ENCODE data around the gene TEX12.
"Not testable (repeated sequence)": the region's sequence is repeated elsewhere in the genome, so short reads cannot be mapped to it uniquely, and the experiment has no call there.

The TEX12 gene

GRCh38 chr11:112156153-112156955 is 10.8 kb upstream of the TEX12 start:
- no peak overlapping the region for H3K4me3 ChIP-seq (ENCODE audit: low read length)
- no peak overlapping the region for H3K27ac ChIP-seq (ENCODE audit: low read depth, low read length)
- H3K9ac ChIP-seq (ENCODE audit: low read depth, low read length), result no peak overlapping the region
- no peaks in the 10 kb centered on the region for H3K4me1 ChIP-seq (ENCODE audit: insufficient read depth, low read length)
- H3K27me3 ChIP-seq (ENCODE audit: insufficient read depth, low read length), result no peaks in the 10 kb centered on the region
- no peaks in the 10 kb centered on the region for H3K9me3 ChIP-seq (ENCODE audit: insufficient read depth, low read depth, low read length)
- H3K36me3 ChIP-seq (ENCODE audit: insufficient read depth, low read length), result no peaks in the 10 kb centered on the region
- 97% methylated on average over 4 of the region's 5 CpGs for WGBS

- H3K36me3 ChIP-seq (ENCODE audit: insufficient read depth, low read length), result no peaks in the 10 kb centered on the region
- H3K27me3 ChIP-seq (ENCODE audit: insufficient read depth, low read length), result no peaks in the 10 kb centered on the region
- H3K4me1 ChIP-seq (ENCODE audit: insufficient read depth, low read length), result no peaks in the 10 kb centered on the region
- H3K9me3 ChIP-seq (ENCODE audit: insufficient read depth, low read depth, low read length), result no peaks in the 10 kb centered on the region
- 91% methylated on average over 4 of the region's 4 CpGs for WGBS
- H3K9ac ChIP-seq (ENCODE audit: low read depth, low read length), result no peak overlapping the region
- H3K27ac ChIP-seq (ENCODE audit: low read depth, low read length), result no peak overlapping the region
- H3K4me3 ChIP-seq (ENCODE audit: low read length), result no peak overlapping the region
Measured at GRCh38 chr11:112156956-112157766, 10.0 kb upstream of the TEX12 start.

- H3K4me1 ChIP-seq (ENCODE audit: insufficient read depth, low read length), result peaks cover 7% of the 10 kb centered on the region; the same call in 1 of the 2 replicates
- 89% methylated on average over 6 of the region's 7 CpGs for whole genome bisulfite sequencing
- no peak overlapping the region for H3K9ac ChIP-seq (ENCODE audit: low read depth, low read length)
- no peaks in the 10 kb centered on the region for H3K9me3 ChIP-seq (ENCODE audit: insufficient read depth, low read depth, low read length)
- no peak overlapping the region for H3K27ac ChIP-seq (ENCODE audit: low read depth, low read length)
- H3K27me3 ChIP-seq (ENCODE audit: insufficient read depth, low read length), result no peaks in the 10 kb centered on the region
- no peak overlapping the region for H3K4me3 ChIP-seq (ENCODE audit: low read length)
- H3K36me3 ChIP-seq (ENCODE audit: insufficient read depth, low read length), result no peaks in the 10 kb centered on the region
Measured at GRCh38 chr11:112159098-112160065, 7.8 kb upstream of the TEX12 start.

- Histone ChIP-seq H3K9ac (ENCODE audit: low read depth, low read length) (no peak overlapping the region), H3K9me3 (ENCODE audit: insufficient read depth, low read depth, low read length) (no peaks in the 10 kb centered on the region), H3K27ac (ENCODE audit: low read depth, low read length) (no peak overlapping the region), H3K27me3 (ENCODE audit: insufficient read depth, low read length) (no peaks in the 10 kb centered on the region), H3K4me3 (ENCODE audit: low read length) (no peak overlapping the region), H3K4me1 (ENCODE audit: insufficient read depth, low read length) (peaks cover 7% of the 10 kb centered on the region; the same call in 1 of the 2 replicates), H3K36me3 (ENCODE audit: insufficient read depth, low read length) (no peaks in the 10 kb centered on the region)
- WGBS, result 51% methylated on average over 1 of the region's 2 CpGs
Measured at GRCh38 chr11:112160091-112160848, 6.9 kb upstream of the TEX12 start.

- H3K36me3 ChIP-seq (ENCODE audit: insufficient read depth, low read length), result no peaks in the 10 kb centered on the region
- peaks cover 7% of the 10 kb centered on the region; the same call in 1 of the 2 replicates for H3K4me1 ChIP-seq (ENCODE audit: insufficient read depth, low read length)
- H3K9ac ChIP-seq (ENCODE audit: low read depth, low read length), result no peak overlapping the region
- H3K27ac ChIP-seq (ENCODE audit: low read depth, low read length), result no peak overlapping the region
- H3K27me3 ChIP-seq (ENCODE audit: insufficient read depth, low read length), result no peaks in the 10 kb centered on the region
- no CpG with 5 or more reads among the region's 1 CpG for WGBS
- H3K4me3 ChIP-seq (ENCODE audit: low read length), result no peak overlapping the region
- no peaks in the 10 kb centered on the region for H3K9me3 ChIP-seq (ENCODE audit: insufficient read depth, low read depth, low read length)
Measured at GRCh38 chr11:112161012-112161411, 6.2 kb upstream of the TEX12 start.

- H3K27ac ChIP-seq (ENCODE audit: low read depth, low read length); H3K4me1 ChIP-seq (ENCODE audit: insufficient read depth, low read length); H3K27me3 ChIP-seq (ENCODE audit: insufficient read depth, low read length); H3K4me3 ChIP-seq (ENCODE audit: low read length); H3K36me3 ChIP-seq (ENCODE audit: insufficient read depth, low read length); H3K9me3 ChIP-seq (ENCODE audit: insufficient read depth, low read depth, low read length); H3K9ac ChIP-seq (ENCODE audit: low read depth, low read length): not testable (repeated sequence)
- 100% methylated on average over 1 of the region's 1 CpG for WGBS
Measured at GRCh38 chr11:112162200-112162599, 5.0 kb upstream of the TEX12 start.

GRCh38 chr11:112162761-112163546 is 4.2 kb upstream of the TEX12 start:
- peaks cover 7% of the 10 kb centered on the region for H3K4me1 ChIP-seq (ENCODE audit: insufficient read depth, low read length)
- no peaks in the 10 kb centered on the region for H3K9me3 ChIP-seq (ENCODE audit: insufficient read depth, low read depth, low read length)
- no peaks in the 10 kb centered on the region for H3K27me3 ChIP-seq (ENCODE audit: insufficient read depth, low read length)
- H3K36me3 ChIP-seq (ENCODE audit: insufficient read depth, low read length), result no peaks in the 10 kb centered on the region
- no peak overlapping the region for H3K27ac ChIP-seq (ENCODE audit: low read depth, low read length)
- WGBS, result 95% methylated on average over 6 of the region's 6 CpGs
- H3K9ac ChIP-seq (ENCODE audit: low read depth, low read length), result no peak overlapping the region
- no peak overlapping the region for H3K4me3 ChIP-seq (ENCODE audit: low read length)

- H3K27me3 ChIP-seq (ENCODE audit: insufficient read depth, low read length), result no peaks in the 10 kb centered on the region
- no peak within 1 kb of the TSS for H3K9ac ChIP-seq (ENCODE audit: low read depth, low read length)
- no peak within 1 kb of the TSS for H3K4me3 ChIP-seq (ENCODE audit: low read length)
- H3K36me3 ChIP-seq (ENCODE audit: insufficient read depth, low read length), result no peaks in the 10 kb centered on the region
- peaks cover 7% of the 10 kb centered on the region for H3K4me1 ChIP-seq (ENCODE audit: insufficient read depth, low read length)
- H3K9me3 ChIP-seq (ENCODE audit: insufficient read depth, low read depth, low read length), result no peaks in the 10 kb centered on the region
- WGBS, result 73% methylated on average over 12 of the region's 12 CpGs
- no peak within 1 kb of the TSS for H3K27ac ChIP-seq (ENCODE audit: low read depth, low read length)
Measured at GRCh38 chr11:112163875-112164685, 3.1 kb upstream of the TEX12 start, which contains the start of gene IL18. Gene IL18 (minus strand): TSS chr11:112164094. CDS start chr11:112155053, 9,041 bp downstream.

GRCh38 chr11:112165049-112165448 is 2.1 kb upstream of the TEX12 start:
- Histone ChIP-seq H3K4me1 (ENCODE audit: insufficient read depth, low read length) (peaks cover 7% of the 10 kb centered on the region), H3K9ac (ENCODE audit: low read depth, low read length) (no peak overlapping the region), H3K27ac (ENCODE audit: low read depth, low read length) (no peak overlapping the region), H3K9me3 (ENCODE audit: insufficient read depth, low read depth, low read length) (no peaks in the 10 kb centered on the region), H3K4me3 (ENCODE audit: low read length) (no peak overlapping the region), H3K36me3 (ENCODE audit: insufficient read depth, low read length) (no peaks in the 10 kb centered on the region), H3K27me3 (ENCODE audit: insufficient read depth, low read length) (no peaks in the 10 kb centered on the region)
- whole genome bisulfite sequencing, result 93% methylated on average over 3 of the region's 3 CpGs

Measured in HUES64 (cell line).